Measurements from ENCODE around the gene ARHGEF11.
"Not testable (repeated sequence)": the region's sequence is repeated elsewhere in the genome, so short reads cannot be mapped to it uniquely, and the experiment has no call there.

The ARHGEF11 gene

DNA sequence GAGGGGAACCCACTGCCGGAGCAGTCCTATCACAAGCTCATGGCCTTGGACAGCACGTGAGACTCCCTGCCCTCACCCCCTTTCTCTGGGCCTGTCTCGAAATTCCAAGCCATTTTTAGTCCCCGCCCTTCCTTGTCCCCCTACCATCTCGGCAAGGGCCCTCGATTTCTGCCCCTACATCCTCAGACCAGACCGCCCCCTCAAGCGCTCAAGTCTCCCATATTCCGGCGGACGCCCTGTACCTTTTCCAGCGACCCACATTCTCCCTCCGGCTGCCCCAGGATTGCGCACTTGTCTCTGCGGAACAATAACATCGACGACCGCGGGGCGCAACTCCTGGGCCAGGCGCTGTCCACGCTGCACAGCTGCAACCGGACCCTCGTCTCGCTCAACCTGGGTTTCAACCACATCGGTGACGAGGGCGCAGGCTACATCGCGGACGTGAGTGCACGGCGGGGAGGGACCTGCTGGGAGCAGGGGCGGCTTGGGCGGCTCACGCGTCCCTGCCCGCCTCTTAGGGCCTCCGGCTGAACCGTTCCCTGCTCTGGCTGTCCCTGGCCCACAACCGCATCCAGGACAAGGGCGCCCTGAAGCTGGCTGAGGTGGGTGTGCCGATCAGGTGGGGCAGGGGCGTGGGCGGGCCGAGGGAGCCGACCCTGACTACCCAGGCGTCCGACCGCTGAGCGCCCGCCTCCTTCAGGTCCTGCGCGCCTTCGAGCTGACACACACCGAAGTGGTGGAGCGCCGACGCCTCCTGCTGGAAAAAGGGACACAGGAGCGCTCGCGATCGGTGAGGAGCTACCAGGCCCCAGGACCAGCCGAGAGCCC lies 118.1 kb downstream of the ARHGEF11 start:
- DNase-seq: peak; percentile 32

DNA sequence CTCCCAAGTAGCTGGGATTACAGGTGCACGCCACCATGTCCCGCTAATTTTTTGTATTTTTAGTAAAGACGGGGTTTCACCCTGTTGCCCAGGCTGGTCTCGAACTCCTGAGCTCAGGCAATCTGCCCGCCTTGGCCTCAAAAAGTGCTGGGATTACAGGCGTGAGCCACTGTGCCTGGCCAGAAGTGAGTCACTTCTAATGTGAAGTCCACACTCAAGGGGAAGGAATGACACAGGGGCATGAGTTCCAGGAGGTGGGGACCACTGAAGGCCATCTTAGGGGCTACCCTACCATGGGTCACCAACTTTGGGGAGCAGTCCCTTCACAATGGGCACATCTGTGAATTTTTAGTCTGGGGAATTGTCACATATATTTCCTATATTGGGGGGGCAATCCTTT lies 118.8 kb downstream of the ARHGEF11 start:
- DNase-seq: not testable (repeated sequence)

DNA sequence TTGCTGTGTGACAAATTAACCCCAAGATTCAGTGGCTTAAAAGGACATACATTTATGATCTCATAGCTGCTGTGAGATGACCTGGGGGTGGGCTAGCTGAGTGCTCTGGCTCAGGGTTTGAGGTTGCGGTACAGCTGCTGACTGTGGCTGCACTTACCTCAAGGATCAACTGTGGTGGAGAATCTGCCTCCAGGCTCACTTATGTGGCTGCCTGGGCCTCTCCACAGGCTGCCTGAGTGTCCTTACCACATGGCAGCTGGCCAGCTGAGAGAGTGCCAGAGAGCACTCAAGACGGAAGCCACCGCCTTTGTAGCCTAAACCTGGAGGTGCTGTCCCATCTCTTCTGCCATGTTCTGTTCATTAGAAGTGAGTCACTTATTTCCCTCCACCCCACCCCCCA lies 119.4 kb downstream of the ARHGEF11 start:
- DNase-seq: no peak

DNA sequence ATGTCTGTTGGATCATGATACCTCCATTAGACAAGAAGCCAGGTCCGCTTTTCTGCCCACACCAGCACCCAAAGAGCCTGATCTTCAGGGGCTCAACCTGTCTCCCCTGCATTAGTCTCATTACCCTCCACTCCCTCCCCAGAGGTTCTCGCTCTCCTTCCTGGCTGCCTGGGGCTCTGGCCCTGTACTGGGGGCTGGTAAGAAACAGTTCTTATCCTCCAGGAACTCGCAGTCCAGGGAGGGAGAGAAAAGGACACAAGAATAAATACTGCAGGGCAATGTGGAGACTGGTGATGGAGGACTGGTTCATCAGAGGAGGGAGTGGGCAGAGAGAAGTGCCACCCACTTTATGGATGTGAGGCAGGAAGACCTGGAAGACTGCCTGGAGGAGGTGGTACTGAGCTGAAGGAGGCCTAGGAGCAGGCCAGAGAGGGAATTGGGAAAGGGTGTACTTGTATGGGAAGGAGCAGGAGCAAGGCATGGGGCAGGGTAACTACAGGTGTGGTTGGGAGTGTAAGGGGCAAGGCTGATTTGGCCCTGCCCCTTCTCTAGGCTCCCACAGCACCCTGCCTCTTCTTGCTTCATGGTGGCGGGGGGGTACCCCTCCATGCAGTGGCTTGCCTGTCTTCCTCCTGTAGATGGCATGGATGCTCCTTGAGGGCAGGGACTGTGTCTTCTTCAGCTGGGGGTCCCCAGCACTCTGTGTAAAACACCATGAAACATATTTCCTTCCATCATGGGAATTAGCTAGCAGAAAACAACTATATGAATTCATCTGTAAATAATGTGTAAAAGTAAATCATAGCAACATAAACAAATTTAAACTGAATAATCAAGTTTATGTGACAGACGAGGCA lies 120.2 kb downstream of the ARHGEF11 start:
- DNase-seq: no peak

DNA sequence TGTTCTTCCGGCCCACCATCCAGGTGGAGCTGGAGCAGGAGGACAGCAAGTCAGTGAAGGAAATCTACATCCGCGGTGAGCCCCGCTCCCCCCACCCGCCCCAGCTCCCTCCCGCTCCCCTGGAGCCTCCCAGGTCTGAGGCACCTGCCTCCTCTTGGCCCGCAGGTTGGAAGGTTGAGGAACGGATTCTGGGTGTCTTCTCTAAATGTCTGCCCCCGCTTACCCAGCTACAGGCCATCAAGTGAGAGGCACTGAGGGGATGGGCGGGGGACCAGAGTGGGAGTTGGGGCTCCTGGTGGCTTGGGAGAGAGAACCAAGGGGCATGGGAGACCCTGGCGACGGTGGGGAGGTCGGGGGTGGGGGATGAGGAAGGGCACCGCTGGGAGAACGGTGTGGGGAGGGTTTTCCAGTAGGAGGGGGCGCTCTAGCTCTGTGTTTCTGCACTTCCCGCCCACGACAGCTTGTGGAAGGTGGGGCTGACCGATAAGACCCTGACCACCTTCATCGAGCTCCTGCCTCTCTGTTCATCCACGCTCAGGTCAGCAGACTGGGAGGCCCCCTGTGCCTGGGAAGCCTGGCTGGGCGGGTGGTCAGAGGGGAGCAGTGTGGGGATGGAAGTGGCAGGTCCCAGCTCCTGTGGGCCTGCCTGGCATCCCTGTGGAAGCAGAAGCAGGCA lies 120.9 kb downstream of the ARHGEF11 start:
- DNase-seq: no peak

DNA sequence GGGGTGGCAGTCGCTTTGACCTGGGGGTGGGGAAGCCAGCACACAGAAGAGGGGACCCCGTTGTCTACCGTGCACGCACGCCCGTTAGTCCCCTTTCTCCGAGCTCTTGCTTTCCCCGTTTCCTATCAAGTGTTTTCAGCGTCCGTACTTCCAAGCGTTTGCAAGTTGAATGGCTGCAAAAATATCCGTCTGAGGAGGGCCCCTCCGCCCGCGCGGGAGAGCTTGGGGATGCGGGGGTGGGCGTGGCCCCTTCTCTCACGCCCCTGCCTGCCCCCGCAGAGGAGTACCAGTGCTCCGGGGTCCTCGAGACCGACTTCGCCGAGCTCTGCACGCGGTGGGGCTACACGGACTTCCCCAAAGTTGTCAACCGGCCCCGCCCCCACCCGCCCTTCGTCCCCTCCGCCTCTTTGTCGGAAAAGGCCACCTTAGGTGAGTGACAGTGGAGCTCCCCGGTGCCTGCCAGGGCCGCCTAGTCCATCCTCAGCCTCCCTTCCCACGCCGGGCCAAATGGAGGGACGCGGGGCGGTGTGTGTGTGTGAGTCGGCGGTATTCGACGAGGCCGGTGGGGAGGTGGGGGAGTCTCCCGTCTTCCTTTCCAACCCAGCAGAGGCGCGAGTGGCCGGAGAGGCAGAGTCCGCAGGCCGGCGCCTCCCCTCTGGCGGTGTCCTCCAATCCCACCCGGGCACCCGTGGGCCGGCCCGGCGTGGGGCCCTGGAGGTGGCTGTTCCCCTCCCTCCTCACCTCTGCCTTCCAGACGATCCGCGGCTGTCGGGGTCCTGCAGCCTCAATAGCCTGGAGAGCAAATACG lies 121.7 kb downstream of the ARHGEF11 start:
- DNase-seq: no peak

DNA sequence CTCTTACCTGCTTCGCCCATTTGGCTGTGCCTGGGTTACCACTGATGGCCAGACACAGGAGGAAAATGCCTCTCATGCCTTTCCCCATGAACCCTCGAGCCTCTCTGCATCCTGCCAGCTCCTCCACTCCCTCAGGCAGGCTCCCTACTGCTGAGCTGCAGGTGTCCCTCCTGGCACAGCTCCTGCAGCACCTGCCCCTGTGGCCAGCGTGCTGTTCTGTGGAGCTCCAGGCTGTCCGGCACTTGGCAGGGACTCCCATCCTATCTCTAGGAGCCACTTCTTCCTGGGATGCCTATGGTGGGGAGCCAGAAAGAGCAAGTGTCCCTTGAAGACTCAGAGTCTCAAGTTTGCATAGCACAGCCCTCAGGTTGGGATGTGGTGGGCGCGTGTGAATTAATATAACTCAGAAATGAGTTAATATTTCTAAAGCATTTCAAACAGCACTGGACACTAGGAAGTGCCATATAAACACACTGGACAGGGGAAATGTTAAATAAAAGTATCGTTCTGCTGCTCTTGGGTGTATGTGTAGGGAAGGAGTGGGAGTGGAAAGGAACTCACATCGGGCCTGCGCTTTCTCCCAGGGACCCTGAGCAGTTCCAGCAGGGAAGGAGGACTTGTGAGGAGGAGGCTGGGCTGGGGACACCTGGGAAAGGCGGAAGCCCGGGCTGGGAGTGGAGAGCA lies 122.4 kb downstream of the ARHGEF11 start:
- no peak for DNase-seq

DNA sequence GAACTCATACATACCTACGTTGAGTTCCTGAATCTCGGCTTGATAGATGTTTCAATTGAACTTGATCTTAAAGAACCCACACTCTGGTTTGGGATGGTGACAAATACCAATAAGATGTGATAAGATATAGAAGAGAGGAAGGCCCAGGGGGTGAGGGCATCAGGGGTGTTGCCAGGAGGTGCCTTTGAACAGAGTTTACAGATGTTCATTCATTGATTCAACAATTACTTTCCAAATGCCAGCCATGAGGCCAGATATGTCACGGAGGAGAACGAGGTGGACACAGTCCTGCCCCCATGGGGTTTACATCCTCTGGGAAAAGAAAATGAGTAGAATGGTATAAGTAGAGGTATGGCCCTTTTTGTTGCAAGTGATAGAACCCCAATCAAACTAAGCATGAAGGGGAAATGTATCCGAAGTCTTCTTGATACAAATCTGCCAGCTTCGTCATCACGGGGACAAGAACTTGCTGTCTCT lies 124.5 kb downstream of the ARHGEF11 start:
- no peak for DNase-seq

DNA sequence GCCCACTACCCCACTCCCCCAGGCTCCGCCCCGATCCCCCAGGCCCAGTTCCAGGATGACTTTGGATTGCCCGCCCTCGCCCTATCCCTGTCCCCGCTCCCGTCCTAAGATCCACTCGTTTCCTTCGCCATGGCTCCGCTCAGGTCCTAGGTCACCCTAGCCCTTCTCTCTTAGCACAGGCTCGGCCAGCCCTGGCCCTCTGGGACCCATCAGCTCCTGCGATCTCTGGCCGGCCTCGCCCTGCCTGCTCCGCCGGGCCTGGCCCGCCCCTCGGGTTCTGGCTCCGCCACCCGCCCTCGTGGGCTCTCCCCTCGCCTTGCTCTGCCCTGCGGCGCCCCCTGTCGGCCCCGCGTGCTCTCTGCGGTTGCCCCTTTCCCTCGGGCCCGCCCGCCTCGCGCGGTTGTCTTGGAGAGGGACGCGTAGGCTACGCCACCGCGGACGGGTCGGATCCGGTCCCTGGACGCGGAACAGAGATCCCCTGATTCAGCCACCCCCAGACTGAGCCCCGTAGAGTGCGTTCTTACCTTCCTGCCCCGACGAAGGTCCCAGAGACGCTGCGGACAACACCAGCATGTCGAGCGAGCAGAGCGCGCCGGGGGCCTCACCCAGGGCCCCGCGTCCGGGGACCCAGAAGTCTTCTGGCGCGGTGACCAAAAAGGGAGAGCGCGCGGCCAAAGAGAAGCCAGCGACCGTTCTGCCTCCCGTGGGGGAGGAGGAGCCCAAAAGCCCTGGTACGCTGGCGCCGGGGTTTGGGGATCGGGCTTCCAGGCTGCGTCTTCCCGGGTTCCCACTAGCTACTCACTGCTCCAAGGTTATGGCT lies 125.1 kb downstream of the ARHGEF11 start, which contains the start of gene LRRC71:
TSS of gene LRRC71 (plus strand) at position 400 of the 820 bp plus-strand sequence. CDS start at position 572, 172 bp downstream.
- peak; percentile 18 for DNase-seq

DNA sequence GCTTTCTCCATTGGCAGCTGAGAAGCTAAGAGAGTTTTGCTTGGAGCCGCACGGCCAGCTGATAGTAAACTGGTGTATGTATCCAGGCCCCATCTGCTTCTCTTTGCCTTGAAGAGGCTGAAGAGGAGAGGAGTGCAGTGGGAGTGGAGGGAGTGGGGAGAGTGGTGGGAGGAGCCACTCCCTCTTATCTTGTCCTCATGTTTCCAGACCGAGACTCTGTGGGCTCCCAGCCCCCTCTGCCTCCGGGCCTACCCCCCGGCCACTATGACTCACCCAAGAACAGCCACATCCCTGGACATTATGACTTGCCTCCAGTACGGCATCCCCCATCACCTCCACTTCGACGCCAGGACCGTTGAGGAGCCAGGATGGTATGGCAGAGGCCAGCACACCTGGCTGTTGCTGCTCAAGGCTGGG lies 131.1 kb downstream of the ARHGEF11 start:
- DNase-seq: no peak

DNA sequence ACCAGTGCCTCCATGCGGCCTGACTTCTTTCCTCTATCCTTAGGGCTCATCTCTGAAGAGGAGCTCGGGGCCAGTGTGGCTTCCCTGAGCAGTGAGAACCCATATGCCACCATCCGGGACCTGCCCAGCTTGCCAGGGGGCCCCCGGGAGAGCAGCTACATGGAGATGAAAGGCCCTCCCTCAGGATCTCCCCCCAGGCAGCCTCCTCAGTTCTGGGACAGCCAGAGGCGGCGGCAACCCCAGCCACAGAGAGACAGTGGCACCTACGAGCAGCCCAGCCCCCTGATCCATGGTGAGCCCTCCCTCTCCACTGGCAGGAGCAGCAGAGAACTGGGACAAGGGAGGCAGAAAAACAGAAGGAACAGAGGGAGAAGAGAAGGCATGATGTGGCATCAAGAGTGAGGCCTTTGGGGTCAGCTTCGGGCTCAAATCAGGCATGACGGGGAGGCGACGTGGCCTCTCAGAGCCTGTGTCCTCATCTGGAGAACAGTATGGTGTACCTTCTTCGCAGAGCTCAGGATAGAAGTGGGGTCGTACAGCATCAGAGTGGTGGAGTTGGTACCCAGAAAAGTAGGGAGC lies 131.6 kb downstream of the ARHGEF11 start:
- DNase-seq: no peak

DNA sequence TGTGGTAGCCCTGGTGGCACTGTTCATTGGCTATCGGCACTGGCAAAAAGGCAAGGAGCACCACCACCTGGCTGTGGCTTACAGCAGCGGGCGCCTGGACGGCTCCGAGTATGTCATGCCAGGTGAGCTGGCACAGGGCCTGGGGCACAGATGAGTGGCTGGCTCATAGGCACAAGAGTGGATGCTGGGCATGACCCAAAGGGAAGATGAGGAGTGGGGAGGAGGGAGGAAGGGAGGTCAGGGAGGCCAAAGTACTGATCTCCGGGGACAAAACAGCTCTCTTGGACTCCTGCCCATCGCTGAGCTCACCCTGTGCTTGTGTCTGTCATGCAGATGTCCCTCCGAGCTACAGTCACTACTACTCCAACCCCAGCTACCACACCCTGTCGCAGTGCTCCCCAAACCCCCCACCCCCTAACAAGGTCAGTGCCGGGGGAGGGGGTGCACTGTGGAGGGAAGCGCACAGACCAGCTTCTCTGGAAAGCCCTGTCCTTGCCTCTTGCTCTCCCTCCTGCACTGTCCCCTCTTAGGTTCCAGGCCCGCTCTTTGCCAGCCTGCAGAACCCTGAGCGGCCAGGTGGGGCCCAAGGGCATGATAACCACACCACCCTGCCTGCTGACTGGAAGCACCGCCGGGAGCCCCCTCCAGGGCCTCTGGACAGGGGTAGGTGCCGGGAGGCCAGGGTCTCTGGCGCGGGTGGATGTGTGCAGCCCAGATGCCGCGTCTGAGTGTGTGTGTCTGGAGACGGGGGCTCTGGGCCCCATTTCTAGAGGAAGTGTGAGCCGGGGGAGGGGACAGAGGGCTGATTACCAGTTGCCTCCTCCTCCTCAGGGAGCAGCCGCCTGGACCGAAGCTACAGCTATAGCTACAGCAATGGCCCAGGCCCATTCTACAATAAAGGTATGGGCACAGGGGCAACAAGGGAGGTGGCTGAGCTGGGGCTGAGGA lies 132.4 kb downstream of the ARHGEF11 start:
- no peak for DNase-seq

DNA sequence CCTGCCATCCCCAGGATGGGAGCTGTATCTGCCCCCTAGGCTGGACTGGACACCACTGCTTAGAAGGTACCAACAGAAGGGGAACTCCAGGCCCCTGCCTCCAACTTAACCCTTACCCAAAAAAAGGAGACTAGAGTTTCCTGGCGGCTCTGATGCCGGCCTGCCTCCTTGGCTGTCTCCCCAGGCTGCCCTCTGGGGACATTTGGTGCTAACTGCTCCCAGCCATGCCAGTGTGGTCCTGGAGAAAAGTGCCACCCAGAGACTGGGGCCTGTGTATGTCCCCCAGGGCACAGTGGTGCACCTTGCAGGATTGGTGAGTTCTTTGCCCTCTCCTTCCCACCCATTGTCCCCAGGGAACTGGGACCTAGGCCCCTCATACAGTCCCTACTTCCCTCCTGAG lies 133.2 kb downstream of the ARHGEF11 start:
- DNase-seq: no peak

DNA sequence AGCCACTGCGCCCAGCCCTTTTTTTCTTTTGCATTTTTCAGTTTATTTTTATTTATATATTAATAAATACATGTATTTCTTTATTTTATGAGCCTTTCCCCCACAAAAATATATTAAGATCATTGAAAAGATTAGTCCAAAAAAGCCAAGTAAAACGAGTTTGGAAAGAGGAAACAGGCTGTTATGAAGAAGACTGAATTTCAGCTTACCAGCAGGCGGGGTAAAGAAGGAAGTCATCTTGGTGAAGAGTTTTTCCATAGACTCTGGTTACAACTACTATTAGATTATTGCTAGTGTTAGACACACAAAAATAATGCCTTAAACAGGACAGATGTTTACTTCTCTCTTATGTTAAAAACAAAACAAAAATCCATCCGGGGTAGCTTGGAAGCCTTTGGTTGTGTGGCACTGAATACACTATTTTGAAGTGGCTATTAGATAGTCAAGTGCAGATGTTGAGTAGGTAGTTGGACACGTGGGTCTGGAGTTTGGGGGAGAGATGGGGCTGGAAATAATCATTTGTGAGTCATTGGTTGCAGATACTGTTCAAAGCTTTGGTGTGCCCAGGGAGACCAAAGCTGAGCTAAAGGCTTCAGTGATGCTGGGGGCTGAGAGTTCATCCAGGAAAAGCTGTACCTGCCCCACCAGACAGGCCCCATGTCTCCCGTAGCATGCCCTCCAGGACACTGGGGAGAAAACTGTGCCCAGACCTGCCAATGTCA lies 133.8 kb downstream of the ARHGEF11 start:
- DNase-seq: no peak

DNA sequence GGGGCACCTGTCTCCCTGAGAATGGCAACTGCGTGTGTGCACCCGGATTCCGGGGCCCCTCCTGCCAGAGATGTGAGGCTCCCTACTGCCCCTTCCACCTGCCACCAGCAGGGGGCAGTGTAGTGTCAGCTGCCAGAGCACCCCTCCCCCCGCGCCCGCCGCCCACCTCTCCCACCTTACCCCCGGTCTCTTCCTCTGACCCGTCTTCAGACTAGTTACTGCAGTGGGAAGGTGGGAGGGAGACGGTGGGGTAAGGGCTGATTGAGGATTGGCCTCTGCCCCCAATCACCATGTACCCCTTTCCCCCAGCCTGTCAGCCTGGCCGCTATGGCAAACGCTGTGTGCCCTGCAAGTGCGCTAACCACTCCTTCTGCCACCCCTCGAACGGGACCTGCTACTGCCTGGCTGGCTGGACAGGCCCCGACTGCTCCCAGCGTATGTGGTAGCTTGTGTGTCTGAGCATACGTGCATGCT lies 135.2 kb downstream of the ARHGEF11 start:
- DNase-seq: no peak

DNA sequence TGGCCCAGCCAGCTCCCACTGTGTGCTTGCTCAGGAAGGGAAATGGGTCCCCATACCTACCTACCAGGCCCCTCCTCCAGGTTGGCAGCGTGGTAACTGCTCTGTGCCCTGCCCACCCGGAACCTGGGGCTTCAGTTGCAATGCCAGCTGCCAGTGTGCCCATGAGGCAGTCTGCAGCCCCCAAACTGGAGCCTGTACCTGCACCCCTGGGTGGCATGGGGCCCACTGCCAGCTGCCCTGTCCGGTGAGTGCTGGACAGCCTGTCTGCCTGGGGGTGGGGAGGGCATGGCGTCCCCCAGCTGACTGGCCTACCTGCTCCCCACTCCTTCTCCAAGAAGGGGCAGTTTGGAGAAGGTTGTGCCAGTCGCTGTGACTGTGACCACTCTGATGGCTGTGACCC lies 135.9 kb downstream of the ARHGEF11 start:
- DNase-seq: no peak

DNA sequence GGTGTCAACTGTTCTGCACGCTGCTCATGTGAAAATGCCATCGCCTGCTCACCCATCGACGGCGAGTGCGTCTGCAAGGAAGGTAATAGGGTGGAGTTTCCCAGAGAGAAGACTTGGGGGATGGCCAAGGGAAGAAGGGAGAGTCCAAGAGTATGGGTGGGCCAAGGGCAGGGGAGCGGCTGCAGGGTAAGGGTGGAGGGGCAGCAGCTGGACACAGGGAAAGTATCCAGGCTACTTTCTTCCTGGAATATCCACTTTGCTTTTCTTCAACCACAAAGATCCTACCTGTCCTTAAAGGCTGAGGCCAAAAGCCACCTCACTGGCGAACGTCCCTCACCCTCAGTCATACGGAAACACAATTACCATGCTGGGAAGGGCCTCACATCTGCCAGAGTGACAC lies 136.6 kb downstream of the ARHGEF11 start:
- no peak for DNase-seq

DNA sequence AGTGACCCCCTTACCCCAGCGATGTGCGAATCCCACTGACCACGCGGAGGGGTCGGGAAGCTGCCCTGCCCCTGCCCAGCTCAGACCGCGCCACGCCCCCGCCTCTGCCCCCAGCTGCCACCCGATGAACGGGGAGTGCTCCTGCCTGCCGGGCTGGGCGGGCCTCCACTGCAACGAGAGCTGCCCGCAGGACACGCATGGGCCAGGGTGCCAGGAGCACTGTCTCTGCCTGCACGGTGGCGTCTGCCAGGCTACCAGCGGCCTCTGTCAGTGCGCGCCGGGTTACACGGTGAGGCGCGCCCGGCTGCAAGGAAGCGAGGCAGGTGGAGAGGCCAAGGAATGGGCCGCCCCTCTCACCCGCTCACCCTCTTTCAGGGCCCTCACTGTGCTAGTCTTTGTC lies 137.0 kb downstream of the ARHGEF11 start:
- DNase-seq: no peak

All from GOT3 (cell line).